Fibroblast of lung (primary cell): Measurements from ENCODE around the gene MLLT11. TPM values are rescaled to one million over a fixed set of nuclear protein-coding genes. Genes with fewer than 3 reads are reported as not detected.
A peak's percentile ranks its signal among the peaks of the same experiment; 100 is the strongest.

Experiments
- DNase-seq, 2 donors: peaks; one replicate each; pipeline versions ENCODE4 v3.0.0 to v3.0.0-alpha.2; 2010; ENCODE audit warnings: low read depth in 2 of 2
- H2AFZ ChIP-seq: 2 replicates; pipeline ENCODE4 v1.5.1; 2012; ENCODE audit warnings: low read length, control low read depth, inconsistent platforms
- H3K27ac ChIP-seq: 2 replicates; pipeline ENCODE4 v1.5.1; 2011; ENCODE audit warnings: low read length, control low read depth; ENCODE audit not compliant: insufficient read depth
- H3K27me3 ChIP-seq: 2 replicates; pipeline ENCODE4 v1.5.1; 2011; ENCODE audit warnings: mild to moderate bottlenecking, low read length; ENCODE audit not compliant: control insufficient read depth, insufficient read depth
- H3K36me3 ChIP-seq: 2 replicates; pipeline ENCODE4 v1.5.1; 2011; ENCODE audit warnings: low read length; ENCODE audit not compliant: control insufficient read depth, insufficient read depth
- H3K4me1 ChIP-seq: 2 replicates; pipeline ENCODE4 v1.5.1; 2011; ENCODE audit warnings: low read length; ENCODE audit not compliant: control insufficient read depth, insufficient read depth; ENCODE audit errors: extremely low read depth
- H3K4me2 ChIP-seq: 2 replicates; pipeline ENCODE4 v1.5.1; 2011; ENCODE audit warnings: low read length, control low read depth; ENCODE audit not compliant: insufficient read depth; ENCODE audit errors: extremely low read depth
- H3K4me3 ChIP-seq, 4 experiments: fragments of 200-600 bp in 1 of 4; sonication (generic) in 1 of 4; replicated peaks in 1 of 4; 2 replicates each; pipeline ENCODE4 v1.5.1; 2011 to 2016; ENCODE audit warnings: low read length in 4 of 4, low read depth in 3 of 4, mild to moderate bottlenecking in 3 of 4, control low read depth in 2 of 4, inconsistent platforms in 1 of 4, mixed read lengths in 1 of 4; ENCODE audit not compliant: insufficient read depth in 1 of 4; ENCODE audit errors: control extremely low read depth in 1 of 4
- H3K79me2 ChIP-seq: 2 replicates; pipeline ENCODE4 v1.5.1; 2012; ENCODE audit warnings: mild to moderate bottlenecking, low read length, inconsistent platforms; ENCODE audit not compliant: control insufficient read depth, insufficient read depth
- H3K9ac ChIP-seq: 2 replicates; pipeline ENCODE4 v1.5.1; 2011; ENCODE audit warnings: mild to moderate bottlenecking, low read length, control low read depth; ENCODE audit not compliant: insufficient read depth
- H3K9me3 ChIP-seq: 2 replicates; pipeline ENCODE4 v1.5.1; 2012; ENCODE audit warnings: low read depth, low read length; ENCODE audit not compliant: control insufficient read depth, insufficient read depth
- H4K20me1 ChIP-seq: 2 replicates; pipeline ENCODE4 v1.5.1; 2011; ENCODE audit warnings: low read length; ENCODE audit not compliant: control insufficient read depth, insufficient read depth; ENCODE audit errors: extremely low read depth
- EZH2 ChIP-seq: IDR thresholded peaks from 2 replicates; pipeline ENCODE4 v1.5.1; 2012; ENCODE audit warnings: low read length, control low read depth, mild to moderate bottlenecking; ENCODE audit errors: missing control alignments
- polyA plus RNA-seq, 2 donors: library from polyadenylated mRNA; depleted of rRNA in 1 of 2; stranded (reverse) in 1 of 2; unstranded in 1 of 2; fragments of >200 nt; gene quantifications; 2 replicates each; pipeline ENCODE4 v1.2.1, GENCODE V29; 2011 to 2012; ENCODE audit warnings: missing spikeins in 1 of 2
- total RNA-seq: library from RNA; depleted of rRNA; stranded (reverse); fragments of >200 nt; gene quantifications from 2 replicates; pipeline ENCODE4 v1.2.1, GENCODE V29; 2014
- TF ChIP-seq, protein P1 (sequence below), 2 donors: IDR thresholded peaks in 1 of 2; conservative IDR thresholded peaks in 1 of 2; 1 replicate in 1 of 2; 2 replicates in 1 of 2; pipeline ENCODE4 v1.5.1; 2011 to 2012; ENCODE audit warnings: low read length in 2 of 2, control low read depth in 1 of 2, inconsistent platforms in 1 of 2, low read depth in 1 of 2, mild to moderate bottlenecking in 1 of 2

Gene MLLT11
- total and polyA plus RNA-seq, 2 donors (not counting 1 experiment from before 2014, with no cell fraction given): 2.8 to 7.2 TPM

DNA sequence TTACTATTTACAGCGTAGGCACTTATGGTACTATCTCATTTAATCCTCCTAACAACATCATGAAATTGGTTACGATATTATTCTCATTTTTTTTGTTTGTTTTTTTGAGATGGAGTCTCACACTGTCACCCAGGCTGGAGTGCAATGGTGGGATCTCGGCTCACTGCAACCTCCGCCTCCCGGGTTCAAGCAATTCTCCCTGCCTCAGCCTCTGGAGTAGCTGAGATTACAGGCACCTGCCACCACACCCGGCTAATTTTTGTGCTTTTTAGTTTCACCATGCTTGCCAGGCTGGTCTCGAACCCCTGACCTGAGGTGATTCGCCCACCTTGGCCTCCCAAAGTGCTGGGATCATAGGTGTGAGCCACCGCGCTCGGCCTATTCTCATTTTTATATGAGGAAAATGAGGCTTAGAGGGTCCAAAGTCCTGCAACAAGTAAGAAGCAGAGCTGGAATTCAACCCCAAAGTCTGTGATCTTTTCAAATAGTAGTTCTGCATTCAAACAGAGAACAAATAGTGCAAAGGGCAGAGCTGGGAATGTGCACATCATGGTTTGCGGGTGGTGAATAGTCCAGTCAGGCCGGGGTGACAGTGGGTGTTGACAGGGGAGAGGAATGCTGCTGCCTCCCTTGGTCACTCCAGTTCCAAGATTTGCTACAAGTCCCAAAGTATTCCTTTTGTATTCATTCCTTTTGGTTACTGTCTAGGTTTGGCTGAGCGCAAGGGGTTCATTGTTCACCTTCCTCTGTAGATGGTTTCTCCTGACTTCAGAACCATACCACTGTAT lies 47.3 kb upstream of the MLLT11 start:
- Histone ChIP-seq H3K27ac (peak overlapping the region; percentile 16), H3K9me3 (no peaks in the 10 kb centered on the region), H2AFZ (no peak overlapping the region), H4K20me1 (no peaks in the 10 kb centered on the region), H3K79me2 (no peaks in the 10 kb centered on the region), H3K9ac (no peak overlapping the region), H3K4me2 (no peak overlapping the region), H3K27me3 (no peaks in the 10 kb centered on the region), H3K36me3 (no peaks in the 10 kb centered on the region), H3K4me3 (no peak overlapping the region), H3K4me1 (peaks cover 3% of the 10 kb centered on the region)
- DNase-seq: peak in 1 of 2 donors; percentile 51
- TF ChIP-seq EZH2: no peak
- TF ChIP-seq, protein P1, sequence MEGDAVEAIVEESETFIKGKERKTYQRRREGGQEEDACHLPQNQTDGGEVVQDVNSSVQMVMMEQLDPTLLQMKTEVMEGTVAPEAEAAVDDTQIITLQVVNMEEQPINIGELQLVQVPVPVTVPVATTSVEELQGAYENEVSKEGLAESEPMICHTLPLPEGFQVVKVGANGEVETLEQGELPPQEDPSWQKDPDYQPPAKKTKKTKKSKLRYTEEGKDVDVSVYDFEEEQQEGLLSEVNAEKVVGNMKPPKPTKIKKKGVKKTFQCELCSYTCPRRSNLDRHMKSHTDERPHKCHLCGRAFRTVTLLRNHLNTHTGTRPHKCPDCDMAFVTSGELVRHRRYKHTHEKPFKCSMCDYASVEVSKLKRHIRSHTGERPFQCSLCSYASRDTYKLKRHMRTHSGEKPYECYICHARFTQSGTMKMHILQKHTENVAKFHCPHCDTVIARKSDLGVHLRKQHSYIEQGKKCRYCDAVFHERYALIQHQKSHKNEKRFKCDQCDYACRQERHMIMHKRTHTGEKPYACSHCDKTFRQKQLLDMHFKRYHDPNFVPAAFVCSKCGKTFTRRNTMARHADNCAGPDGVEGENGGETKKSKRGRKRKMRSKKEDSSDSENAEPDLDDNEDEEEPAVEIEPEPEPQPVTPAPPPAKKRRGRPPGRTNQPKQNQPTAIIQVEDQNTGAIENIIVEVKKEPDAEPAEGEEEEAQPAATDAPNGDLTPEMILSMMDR (conservative IDR thresholded peaks at IDR 0.05 in 1 of 2, IDR thresholded peaks at IDR 0.05 in 1 of 2; ENCODE audit: low read depth in 1 of 2, low read length in 2 of 2): no peak

DNA sequence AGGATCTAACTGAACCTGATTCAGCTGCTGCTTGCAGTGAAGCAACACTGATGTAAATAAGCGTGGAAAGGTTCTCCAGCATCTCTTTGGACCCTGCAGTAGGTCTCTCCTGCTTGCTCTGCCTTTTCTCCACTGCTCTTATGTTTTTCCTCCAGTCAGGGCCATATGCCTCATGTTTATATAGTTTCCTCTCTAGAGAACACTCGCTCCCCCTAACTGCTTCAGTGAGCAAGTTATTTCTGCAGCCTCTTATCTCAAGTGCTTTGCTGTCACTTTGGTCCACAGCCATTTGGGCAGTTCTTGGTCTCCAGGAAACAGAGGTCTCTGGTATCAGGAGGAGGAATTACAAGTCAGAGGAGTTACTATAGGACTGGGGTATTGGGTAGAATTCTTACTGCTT lies 46.7 kb upstream of the MLLT11 start:
- Histone ChIP-seq H3K4me1 (peaks cover 3% of the 10 kb centered on the region), H3K79me2 (no peaks in the 10 kb centered on the region), H3K27me3 (no peaks in the 10 kb centered on the region), H3K36me3 (no peaks in the 10 kb centered on the region), H4K20me1 (no peaks in the 10 kb centered on the region), H3K9ac (no peak overlapping the region), H3K4me3 (no peak overlapping the region), H3K27ac (no peak overlapping the region), H2AFZ (no peak overlapping the region), H3K9me3 (no peaks in the 10 kb centered on the region), H3K4me2 (no peak overlapping the region)
- peak; percentile 58 to 81 for DNase-seq
- TF ChIP-seq EZH2: no peak
- TF ChIP-seq, protein P1 (conservative IDR thresholded peaks at IDR 0.05 in 1 of 2, IDR thresholded peaks at IDR 0.05 in 1 of 2; ENCODE audit: low read depth in 1 of 2, low read length in 2 of 2): peak in 1 of 2 donors; percentile 13

DNA sequence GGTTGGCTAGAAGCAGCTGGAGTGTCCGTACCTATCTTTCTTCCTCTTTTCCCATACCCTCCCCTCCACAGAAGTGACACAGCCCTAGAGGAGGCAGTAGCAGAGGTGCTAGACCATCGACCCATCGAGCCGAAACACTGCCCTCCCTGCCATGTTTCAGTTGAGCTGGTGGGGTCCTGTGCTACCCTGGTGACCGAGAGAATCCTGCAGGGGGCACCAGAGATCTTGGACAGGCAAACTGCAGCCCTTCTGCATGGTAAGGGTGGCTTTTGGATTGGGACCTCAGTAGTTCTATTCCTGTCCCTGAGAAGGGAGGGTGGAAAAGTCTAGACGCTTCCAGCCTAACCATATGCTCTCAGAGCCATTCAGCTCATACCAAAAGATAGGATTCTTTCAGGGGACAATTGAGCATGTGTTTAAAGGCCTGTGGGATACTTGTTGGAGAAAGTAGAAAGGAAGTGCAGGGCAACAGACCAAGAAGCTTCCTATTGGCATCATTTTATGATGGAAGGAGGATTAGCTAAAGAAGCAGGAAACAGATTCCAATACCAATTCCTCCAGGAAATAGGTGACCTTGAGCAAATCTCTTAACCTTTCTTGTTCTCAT lies 35.6 kb upstream of the MLLT11 start:
- Histone ChIP-seq H3K27ac (no peak overlapping the region), H3K9me3 (no peaks in the 10 kb centered on the region), H3K4me1 (no peaks in the 10 kb centered on the region), H4K20me1 (no peaks in the 10 kb centered on the region), H3K9ac (no peak overlapping the region), H3K4me3 (no peak overlapping the region), H3K36me3 (peaks cover 3% of the 10 kb centered on the region), H3K27me3 (no peaks in the 10 kb centered on the region), H3K79me2 (no peaks in the 10 kb centered on the region), H2AFZ (no peak overlapping the region), H3K4me2 (no peak overlapping the region)
- DNase-seq: peak; percentile 51 to 69
- TF ChIP-seq EZH2: no peak
- TF ChIP-seq, protein P1 (conservative IDR thresholded peaks at IDR 0.05 in 1 of 2, IDR thresholded peaks at IDR 0.05 in 1 of 2; ENCODE audit: low read depth in 1 of 2, low read length in 2 of 2): peak; percentile 79 to 80
